ENCODE results near the gene DENND6A.

DENND6A gene

GRCh38 chr3:57731311-57731710 lies 38.4 kb upstream of the DENND6A start:
- TF ChIP-seq CTCF (IDR thresholded peaks at IDR 0.05; ENCODE audit: low read depth, low read length, missing control alignments) = no peak
- Histone ChIP-seq H3K27me3 (replicated peaks) (no peaks in the 10 kb centered on the region), H3K27ac (no peak overlapping the region), H3K36me3 (replicated peaks) (no peaks in the 10 kb centered on the region), H3K4me3 (ENCODE audit: low read depth, low read length) (no peak overlapping the region)
- no peak for DNase-seq
- in situ Hi-C loops (cut with HindIII; ENCODE audit: low pct_ligation_motif_present, low sequenced_read_pairs) = no loop called here

- no peak for TF ChIP-seq CTCF (IDR thresholded peaks at IDR 0.05; ENCODE audit: low read depth, low read length, missing control alignments)
- H3K4me3 ChIP-seq (ENCODE audit: low read depth, low read length) = no peak overlapping the region
- H3K27me3 ChIP-seq (replicated peaks) = no peaks in the 10 kb centered on the region
- in situ Hi-C loops (cut with HindIII; ENCODE audit: low pct_ligation_motif_present, low sequenced_read_pairs) = no loop called here
- no peak overlapping the region for H3K27ac ChIP-seq
- no peak for DNase-seq
- no peaks in the 10 kb centered on the region for H3K36me3 ChIP-seq (replicated peaks)
Measured at GRCh38 chr3:57730682-57731081, 37.8 kb upstream of the DENND6A start.

- Histone ChIP-seq H3K27me3 (replicated peaks) (no peaks in the 10 kb centered on the region), H3K4me3 (ENCODE audit: low read depth, low read length) (no peak overlapping the region), H3K36me3 (replicated peaks) (no peaks in the 10 kb centered on the region), H3K27ac (no peak overlapping the region)
- no peak for DNase-seq
- no peak for TF ChIP-seq CTCF (IDR thresholded peaks at IDR 0.05; ENCODE audit: low read depth, low read length, missing control alignments)
- in situ Hi-C loops (cut with HindIII; ENCODE audit: low pct_ligation_motif_present, low sequenced_read_pairs) = no loop called here
Measured at GRCh38 chr3:57729334-57730045, 36.6 kb upstream of the DENND6A start.

- no peak for TF ChIP-seq CTCF (IDR thresholded peaks at IDR 0.05; ENCODE audit: low read depth, low read length, missing control alignments)
- H3K36me3 ChIP-seq (replicated peaks) = no peaks in the 10 kb centered on the region
- in situ Hi-C loops (cut with HindIII; ENCODE audit: low pct_ligation_motif_present, low sequenced_read_pairs) = no loop called here
- H3K4me3 ChIP-seq (ENCODE audit: low read depth, low read length) = no peak overlapping the region
- H3K27ac ChIP-seq = no peak overlapping the region
- no peaks in the 10 kb centered on the region for H3K27me3 ChIP-seq (replicated peaks)
- DNase-seq = peak; percentile 25
Measured at GRCh38 chr3:57727106-57727505, 34.2 kb upstream of the DENND6A start.

- H3K36me3 ChIP-seq (replicated peaks) = no peaks in the 10 kb centered on the region
- H3K27me3 ChIP-seq (replicated peaks) = no peaks in the 10 kb centered on the region
- no peak for DNase-seq
- in situ Hi-C loops (cut with HindIII; ENCODE audit: low pct_ligation_motif_present, low sequenced_read_pairs) = no loop called here
- no peak overlapping the region for H3K4me3 ChIP-seq (ENCODE audit: low read depth, low read length)
- H3K27ac ChIP-seq = no peak overlapping the region
- no peak for TF ChIP-seq CTCF (IDR thresholded peaks at IDR 0.05; ENCODE audit: low read depth, low read length, missing control alignments)
Measured at GRCh38 chr3:57726397-57726796, 33.5 kb upstream of the DENND6A start.

GRCh38 chr3:57718118-57718517 lies 25.2 kb upstream of the DENND6A start:
- H3K4me3 ChIP-seq (ENCODE audit: low read depth, low read length) = no peak overlapping the region
- no peak overlapping the region for H3K27ac ChIP-seq
- in situ Hi-C loops (cut with HindIII; ENCODE audit: low pct_ligation_motif_present, low sequenced_read_pairs) = no loop called here
- no peak for DNase-seq
- H3K27me3 ChIP-seq (replicated peaks) = no peaks in the 10 kb centered on the region
- no peaks in the 10 kb centered on the region for H3K36me3 ChIP-seq (replicated peaks)
- no peak for TF ChIP-seq CTCF (IDR thresholded peaks at IDR 0.05; ENCODE audit: low read depth, low read length, missing control alignments)

Measured in brain microvascular endothelial cell (primary cell).